HG03159 (cell line): Measurements from ENCODE around the gene TMC5.
"Not testable (repeated sequence)": the region's sequence is repeated elsewhere in the genome, so short reads cannot be mapped to it uniquely, and the experiment has no call there.

Experiments used
- ATAC-seq: cut with Tn5 transposase; IDR thresholded peaks from one replicate; pipeline ENCODE4 v1.9.1; 2021; ENCODE audit warnings: mild to moderate bottlenecking, moderate library complexity; ENCODE audit not compliant: unreplicated experiment

The TMC5 gene

DNA sequence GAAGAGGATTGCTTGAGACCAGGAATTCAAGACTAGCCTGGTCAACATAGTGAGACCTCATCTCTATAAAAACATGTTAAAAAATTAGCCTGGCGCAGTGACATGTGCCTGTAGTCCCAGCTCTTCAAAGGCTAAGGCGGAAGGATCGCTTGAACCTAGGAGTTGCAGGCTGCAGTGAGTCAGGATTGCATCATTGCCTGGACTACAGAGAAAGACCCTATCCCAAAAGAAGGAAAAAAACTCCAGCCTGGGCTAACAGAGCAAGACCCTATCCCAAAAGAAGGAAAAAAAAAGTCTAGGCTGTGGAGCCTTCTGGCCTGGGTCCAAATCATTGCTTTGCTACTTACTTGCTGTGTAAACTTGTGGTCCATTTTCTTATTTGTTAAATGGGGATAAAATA lies 111.0 kb downstream of the TMC5 start:
- no peak for ATAC-seq

DNA sequence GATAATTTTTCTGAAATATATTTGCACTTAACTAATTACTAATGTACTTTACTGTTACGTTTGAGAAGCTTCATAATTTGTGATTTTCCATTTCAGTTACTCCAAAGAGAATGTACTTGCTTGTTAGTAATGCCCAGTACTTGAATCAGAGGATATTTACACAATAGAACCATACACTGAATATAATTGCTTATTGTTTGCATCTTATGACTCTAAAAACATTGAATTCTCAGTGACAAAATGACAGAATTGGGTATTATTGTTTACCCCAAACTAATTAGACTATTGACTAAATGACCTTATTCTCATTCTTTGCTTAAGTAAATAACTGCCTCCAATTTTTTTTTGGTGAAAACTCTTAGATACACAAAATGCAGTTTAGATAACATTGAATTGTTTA lies 114.9 kb downstream of the TMC5 start:
- ATAC-seq, result no peak

DNA sequence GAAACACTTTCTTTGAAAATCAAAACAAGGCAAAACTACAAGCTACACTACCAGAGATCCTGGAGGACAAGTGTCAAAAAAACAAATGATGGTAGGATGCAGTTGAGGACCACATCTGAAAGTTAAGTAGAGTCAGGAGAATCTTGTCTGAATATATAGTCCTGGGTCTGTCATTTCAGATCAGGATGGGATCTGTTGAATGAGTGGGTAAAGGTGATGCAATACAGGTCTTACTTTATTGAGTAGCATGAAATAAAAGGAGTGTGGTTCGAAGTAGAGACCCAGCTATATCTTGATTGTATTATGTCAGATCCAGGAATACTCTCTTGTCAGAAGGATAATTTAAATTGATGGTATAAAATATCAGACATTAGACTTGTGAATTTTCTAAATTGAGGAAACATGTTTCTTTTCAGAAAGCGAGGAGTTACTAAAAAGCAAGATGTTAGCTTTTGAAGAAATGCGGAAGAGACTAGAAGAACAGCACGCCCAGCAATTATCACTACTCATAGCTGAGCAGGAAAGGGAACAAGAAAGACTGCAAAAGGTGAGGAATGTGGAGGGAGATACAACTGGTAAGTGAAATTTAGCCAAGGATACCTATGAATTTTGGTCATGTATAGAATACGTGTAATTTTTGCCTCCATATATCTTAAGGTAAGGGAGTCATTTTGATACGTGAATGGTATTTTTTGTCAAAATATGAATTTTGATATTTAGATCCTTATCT lies 122.7 kb downstream of the TMC5 start:
- ATAC-seq, result no peak

DNA sequence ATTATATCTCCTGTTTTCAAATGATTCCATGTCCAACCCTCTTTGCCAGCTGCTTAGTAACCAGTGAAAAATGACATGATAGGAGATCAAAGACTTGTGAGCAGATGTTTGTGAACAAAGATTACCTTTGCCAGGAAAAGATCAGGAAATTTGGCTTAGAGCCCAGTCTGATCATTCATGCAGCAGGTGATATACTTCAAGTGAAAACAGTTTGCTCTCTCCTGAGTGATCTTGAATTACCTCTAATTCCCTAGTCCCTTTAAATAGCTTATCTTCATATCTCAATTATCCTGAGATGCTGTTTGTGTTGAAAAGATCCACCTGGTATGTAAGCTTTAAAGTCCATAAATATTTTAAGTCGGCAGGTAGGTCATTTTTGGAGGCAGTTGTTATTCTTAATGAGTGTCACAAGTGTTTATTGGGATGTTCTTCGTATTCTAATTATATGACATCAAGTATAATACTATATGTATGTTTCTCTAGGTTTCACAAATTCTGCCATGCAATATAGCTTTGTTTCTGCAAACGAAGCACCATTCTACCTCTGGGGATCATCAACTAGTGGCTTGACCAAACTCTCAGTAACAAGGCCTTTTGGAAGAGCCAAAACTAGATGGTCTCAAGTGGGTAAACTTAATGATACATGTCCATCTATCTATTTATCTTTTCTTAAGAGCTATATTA lies 124.6 kb downstream of the TMC5 start:
- no peak for ATAC-seq

DNA sequence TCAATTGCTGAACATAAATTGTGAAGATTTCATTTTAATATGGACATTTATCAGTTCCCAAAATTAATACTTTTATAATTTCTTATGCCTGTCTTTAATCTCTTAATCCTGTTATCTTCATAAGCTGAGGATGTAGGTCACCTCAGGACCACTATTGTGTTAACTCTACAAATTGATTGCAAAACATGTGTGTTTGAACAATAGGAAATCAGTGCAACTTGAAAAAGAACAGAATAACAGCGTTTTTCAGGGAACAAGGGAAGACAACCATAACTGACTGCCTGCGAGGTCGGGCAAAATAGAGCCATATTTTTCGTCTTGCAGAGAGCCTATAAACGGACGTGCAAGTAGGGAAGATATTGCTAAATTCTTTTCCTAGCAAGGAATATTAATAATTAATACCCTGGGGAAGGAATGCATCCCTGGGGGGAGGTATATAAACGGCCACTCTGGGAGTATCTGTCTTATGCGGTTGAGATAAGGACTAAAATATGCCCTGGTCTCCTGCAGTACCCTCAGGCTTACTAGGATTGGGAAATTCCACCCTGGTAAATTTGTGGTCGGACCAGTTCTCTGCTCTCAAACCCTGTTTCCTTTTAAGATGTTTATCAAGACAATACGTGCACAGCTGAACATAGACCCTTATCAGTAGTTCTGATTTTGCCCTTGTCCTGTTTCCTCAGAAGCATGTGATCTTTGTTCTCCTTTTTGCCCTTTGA lies 125.8 kb downstream of the TMC5 start:
- not testable (repeated sequence) for ATAC-seq

DNA sequence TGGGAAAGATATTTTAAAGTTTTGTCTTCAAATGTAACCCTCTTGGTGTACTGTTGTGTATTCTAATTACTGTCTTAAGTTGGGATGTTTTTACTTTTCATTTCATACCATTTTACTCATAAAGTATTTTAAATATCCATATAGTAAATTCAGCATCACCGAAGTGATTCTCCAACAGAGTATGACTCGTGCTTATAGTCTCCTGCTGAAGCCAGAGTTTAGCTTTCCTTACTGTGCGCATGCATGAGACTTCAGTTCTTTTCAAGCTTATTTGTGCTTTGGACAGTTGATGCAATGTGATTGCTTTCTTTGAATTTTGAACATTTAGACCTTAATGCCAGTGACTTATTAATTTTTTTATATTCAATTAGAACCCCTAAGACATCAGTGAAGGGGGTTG lies 130.5 kb downstream of the TMC5 start:
- ATAC-seq, result no peak
